ENCODE results near the gene TFB1M.

DNA sequence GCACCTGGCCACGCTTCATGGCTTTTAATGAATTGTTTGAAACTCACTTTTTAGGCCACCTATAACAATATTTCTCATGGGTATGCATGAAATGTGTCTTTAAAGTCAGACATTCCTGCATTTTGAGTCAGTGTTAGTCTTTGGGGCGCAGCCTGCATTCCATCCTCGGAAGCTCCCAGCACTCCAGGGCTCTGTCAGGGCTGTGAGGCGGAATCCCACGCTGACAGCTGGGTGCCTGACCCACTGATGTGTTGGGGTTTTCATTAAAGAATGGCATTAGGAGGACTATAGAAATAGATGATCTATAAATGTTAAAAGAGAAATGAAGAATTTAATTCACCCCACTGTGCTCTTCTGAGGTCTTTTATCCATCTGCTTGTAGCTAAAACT is 66.7 kb downstream of the TFB1M start:
- TF ChIP-seq, protein P1, sequence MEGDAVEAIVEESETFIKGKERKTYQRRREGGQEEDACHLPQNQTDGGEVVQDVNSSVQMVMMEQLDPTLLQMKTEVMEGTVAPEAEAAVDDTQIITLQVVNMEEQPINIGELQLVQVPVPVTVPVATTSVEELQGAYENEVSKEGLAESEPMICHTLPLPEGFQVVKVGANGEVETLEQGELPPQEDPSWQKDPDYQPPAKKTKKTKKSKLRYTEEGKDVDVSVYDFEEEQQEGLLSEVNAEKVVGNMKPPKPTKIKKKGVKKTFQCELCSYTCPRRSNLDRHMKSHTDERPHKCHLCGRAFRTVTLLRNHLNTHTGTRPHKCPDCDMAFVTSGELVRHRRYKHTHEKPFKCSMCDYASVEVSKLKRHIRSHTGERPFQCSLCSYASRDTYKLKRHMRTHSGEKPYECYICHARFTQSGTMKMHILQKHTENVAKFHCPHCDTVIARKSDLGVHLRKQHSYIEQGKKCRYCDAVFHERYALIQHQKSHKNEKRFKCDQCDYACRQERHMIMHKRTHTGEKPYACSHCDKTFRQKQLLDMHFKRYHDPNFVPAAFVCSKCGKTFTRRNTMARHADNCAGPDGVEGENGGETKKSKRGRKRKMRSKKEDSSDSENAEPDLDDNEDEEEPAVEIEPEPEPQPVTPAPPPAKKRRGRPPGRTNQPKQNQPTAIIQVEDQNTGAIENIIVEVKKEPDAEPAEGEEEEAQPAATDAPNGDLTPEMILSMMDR (IDR thresholded peaks at IDR 0.05) = no peak
- TF ChIP-seq POLR2A (IDR thresholded peaks at IDR 0.05) = no peak

Data from right lobe of liver (tissue), 4 donors.